OCI-LY7 (cell line): Measurements from ENCODE around the gene FOXG1. TPM values are rescaled to one million over a fixed set of nuclear protein-coding genes. Genes with fewer than 3 reads are reported as not detected.

Source experiments
- BruUV-seq: library from RNA; stranded (reverse); fragments of 400-500 nt; replicated peaks from 2 replicates; lab custom pipeline; 2021; lab: Mats Ljungman, UMichigan
- CTCF ChIA-PET: fragments of 300-600 bp; sonication (Branson Sonifier 250); formaldehyde crosslinking; loops from one replicate; lab custom pipeline; 2022; ENCODE audit warnings: antibody characterized with exemption; ENCODE audit not compliant: unreplicated experiment; lab: Charles Lee
- POLR2A ChIA-PET: fragments of 300-600 bp; sonication (Branson Sonifier 250); formaldehyde crosslinking; loops from one replicate; lab custom pipeline; 2022; ENCODE audit warnings: antibody characterized with exemption; lab: Charles Lee
- DNase-seq: peaks from one replicate; pipeline ENCODE4 v3.0.0-alpha.2; 2015; ENCODE audit warnings: low spot score
- H2AFZ ChIP-seq: fragments of 200-600 bp; sonication (generic), shearing (Covaris generic); 2 replicates; pipeline ENCODE4 v1.6.1; 2014; ENCODE audit warnings: mild to moderate bottlenecking, antibody characterized with exemption, low read length, moderate library complexity
- H3K27ac ChIP-seq: fragments of 200-600 bp; sonication (generic); 2 replicates; pipeline ENCODE4 v1.5.1; 2014; ENCODE audit warnings: mixed run types, low read depth, mild to moderate bottlenecking, moderate library complexity, low read length, inconsistent platforms; ENCODE audit not compliant: poor library complexity, severe bottlenecking
- H3K36me3 ChIP-seq: fragments of 200-600 bp; sonication (generic); 2 replicates; pipeline ENCODE4 v1.6.1; 2014; ENCODE audit warnings: mild to moderate bottlenecking, antibody characterized with exemption, low read length, moderate library complexity, mixed read lengths; ENCODE audit not compliant: insufficient read depth
- H3K4me1 ChIP-seq: fragments of 200-600 bp; sonication (generic); 2 replicates; pipeline ENCODE4 v1.5.1; 2014; ENCODE audit warnings: mild to moderate bottlenecking, low read length; ENCODE audit not compliant: insufficient read depth, poor library complexity, severe bottlenecking
- H3K4me2 ChIP-seq: fragments of 200-600 bp; sonication (generic); 2 replicates; pipeline ENCODE4 v1.6.1; 2014; ENCODE audit warnings: mild to moderate bottlenecking, low read length
- H3K4me3 ChIP-seq: fragments of 200-600 bp; sonication (generic); 2 replicates; pipeline ENCODE4 v1.5.1; 2014; ENCODE audit warnings: mild to moderate bottlenecking, low read depth, low read length; ENCODE audit not compliant: poor library complexity, severe bottlenecking
- H3K79me2 ChIP-seq: fragments of 200-600 bp; sonication (generic); 2 replicates; pipeline ENCODE4 v1.6.1; 2016; ENCODE audit warnings: low read depth, mild to moderate bottlenecking, low read length, moderate library complexity, mixed read lengths; ENCODE audit not compliant: insufficient read depth
- H3K9me2 ChIP-seq: fragments of 200-600 bp; sonication (generic); 2 replicates; pipeline ENCODE4 v1.6.1; 2016; ENCODE audit warnings: mild to moderate bottlenecking, low read length, mixed read lengths; ENCODE audit not compliant: insufficient read depth
- H3K9me3 ChIP-seq: fragments of 200-600 bp; sonication (generic); 2 replicates; pipeline ENCODE4 v1.6.1; 2014; ENCODE audit warnings: mild to moderate bottlenecking, mixed run types, low read length, mixed read lengths
- H4K20me1 ChIP-seq: fragments of 200-600 bp; sonication (generic); 2 replicates; pipeline ENCODE4 v1.6.1; 2014; ENCODE audit warnings: mild to moderate bottlenecking, antibody characterized with exemption, low read length, moderate library complexity, mixed read lengths; ENCODE audit not compliant: insufficient read depth
- CTCF ChIP-seq: fragments of 200-600 bp; sonication (generic); conservative IDR thresholded peaks from 2 replicates; pipeline ENCODE4 v1.5.1; 2014; ENCODE audit warnings: mild to moderate bottlenecking, antibody characterized with exemption, low read length, moderate library complexity, mixed read lengths
- EZH2phosphoT487 ChIP-seq: fragments of 200-600 bp; sonication (generic); IDR thresholded peaks from 2 replicates; pipeline ENCODE4 v1.6.1; 2018; ENCODE audit warnings: low read depth, borderline replicate concordance, mild to moderate bottlenecking, mixed run types, antibody characterized with exemption, low read length, moderate library complexity, mixed read lengths
- intact Hi-C: fragments of 100-400 bp; cut with micrococcal nuclease; formaldehyde crosslinking; loops from one replicate; pipeline ENCODE4 v1.10.0; 2022; ENCODE audit not compliant: unreplicated experiment
- total RNA-seq, 2 experiments: library from RNA; depleted of rRNA in 1 of 2; stranded (reverse); fragments of >200 nt in 1 of 2; shearing (Covaris generic) in 1 of 2; gene quantifications; 2 replicates each; pipeline ENCODE4 v1.2.3, GENCODE V29; 2014 to 2022

FOXG1 gene
- total RNA-seq, 2 experiments from 2014 or later = not detected

DNA sequence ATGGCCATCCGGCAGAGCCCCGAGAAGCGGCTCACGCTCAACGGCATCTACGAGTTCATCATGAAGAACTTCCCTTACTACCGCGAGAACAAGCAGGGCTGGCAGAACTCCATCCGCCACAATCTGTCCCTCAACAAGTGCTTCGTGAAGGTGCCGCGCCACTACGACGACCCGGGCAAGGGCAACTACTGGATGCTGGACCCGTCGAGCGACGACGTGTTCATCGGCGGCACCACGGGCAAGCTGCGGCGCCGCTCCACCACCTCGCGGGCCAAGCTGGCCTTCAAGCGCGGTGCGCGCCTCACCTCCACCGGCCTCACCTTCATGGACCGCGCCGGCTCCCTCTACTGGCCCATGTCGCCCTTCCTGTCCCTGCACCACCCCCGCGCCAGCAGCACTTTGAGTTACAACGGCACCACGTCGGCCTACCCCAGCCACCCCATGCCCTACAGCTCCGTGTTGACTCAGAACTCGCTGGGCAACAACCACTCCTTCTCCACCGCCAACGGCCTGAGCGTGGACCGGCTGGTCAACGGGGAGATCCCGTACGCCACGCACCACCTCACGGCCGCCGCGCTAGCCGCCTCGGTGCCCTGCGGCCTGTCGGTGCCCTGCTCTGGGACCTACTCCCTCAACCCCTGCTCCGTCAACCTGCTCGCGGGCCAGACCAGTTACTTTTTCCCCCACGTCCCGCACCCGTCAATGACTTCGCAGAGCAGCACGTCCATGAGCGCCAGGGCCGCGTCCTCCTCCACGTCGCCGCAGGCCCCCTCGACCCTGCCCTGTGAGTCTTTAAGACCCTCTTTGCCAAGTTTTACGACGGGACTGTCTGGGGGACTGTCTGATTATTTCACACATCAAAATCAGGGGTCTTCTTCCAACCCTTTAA lies 1.5 kb downstream of the FOXG1 start:
- intact Hi-C loops = no loop called here
- no peaks in the 10 kb centered on the region for H3K79me2 ChIP-seq
- no peaks in the 10 kb centered on the region for H3K9me3 ChIP-seq
- no peaks in the 10 kb centered on the region for H3K9me2 ChIP-seq
- H4K20me1 ChIP-seq = no peaks in the 10 kb centered on the region
- no peak for TF ChIP-seq EZH2phosphoT487
- TF ChIP-seq CTCF = no peak
- BruUV-seq = no TSS peak
- no peak for DNase-seq
- H3K27ac ChIP-seq = no peak overlapping the region
- H3K36me3 ChIP-seq = no peaks in the 10 kb centered on the region
- POLR2A ChIA-PET = no interaction called here
- CTCF ChIA-PET = no interaction called here
- no peaks in the 10 kb centered on the region for H3K4me1 ChIP-seq
- no peak overlapping the region for H3K4me2 ChIP-seq
- no peak overlapping the region for H3K4me3 ChIP-seq
- no peak overlapping the region for H2AFZ ChIP-seq

GRCh38 chr14:28769276-28769880 lies 2.8 kb downstream of the FOXG1 start:
- ChIA-PET POLR2A (interaction anchor here (0.5 kb wide), 1 partner anchor 284 kb away, joined by 3 read pairs; no protein-coding TSS in a partner anchor), CTCF (no interaction called here)
- Histone ChIP-seq H3K9me3 (no peaks in the 10 kb centered on the region), H3K4me1 (no peaks in the 10 kb centered on the region), H3K36me3 (no peaks in the 10 kb centered on the region), H3K9me2 (no peaks in the 10 kb centered on the region), H4K20me1 (no peaks in the 10 kb centered on the region), H2AFZ (no peak overlapping the region), H3K27ac (no peak overlapping the region), H3K4me2 (no peak overlapping the region), H3K79me2 (no peaks in the 10 kb centered on the region), H3K4me3 (no peak overlapping the region)
- no peak for DNase-seq
- TF ChIP-seq EZH2phosphoT487 = no peak
- TF ChIP-seq CTCF = no peak
- intact Hi-C loops = no loop called here
- no TSS peak for BruUV-seq
